SH-SY5Y (cell line): ENCODE measurements around the gene NPR3.

Source experiments
- GATA2 ChIP-seq: IDR thresholded peaks from 2 replicates; pipeline ENCODE4 v1.6.1; 2011; ENCODE audit warnings: mild to moderate bottlenecking, low read depth, low read length
- GATA3 ChIP-seq: IDR thresholded peaks from 2 replicates; pipeline ENCODE4 v1.6.1; 2011; ENCODE audit warnings: low read depth, mild to moderate bottlenecking, low read length, moderate library complexity

The NPR3 gene

DNA sequence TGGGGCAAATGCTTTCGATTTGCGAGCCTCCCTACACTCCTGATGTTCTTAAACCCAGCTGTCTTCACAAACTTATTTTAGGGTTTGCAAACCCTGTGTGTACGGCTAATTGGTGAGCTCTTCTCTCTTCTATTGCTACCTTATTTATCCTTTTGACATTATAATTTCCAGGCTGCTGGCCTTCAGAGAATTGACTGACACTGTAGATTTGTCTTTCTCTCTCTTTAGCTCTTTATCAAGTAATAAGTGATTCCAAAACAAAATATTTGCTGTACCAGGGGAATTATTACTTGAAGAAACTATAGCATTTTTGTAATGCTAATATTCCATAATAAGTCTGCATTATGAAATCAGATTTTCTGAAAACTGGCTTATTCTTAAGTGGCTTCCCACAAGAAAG is 92.5 kb downstream of the NPR3 start:
- no peak for TF ChIP-seq GATA3
- no peak for TF ChIP-seq GATA2

DNA sequence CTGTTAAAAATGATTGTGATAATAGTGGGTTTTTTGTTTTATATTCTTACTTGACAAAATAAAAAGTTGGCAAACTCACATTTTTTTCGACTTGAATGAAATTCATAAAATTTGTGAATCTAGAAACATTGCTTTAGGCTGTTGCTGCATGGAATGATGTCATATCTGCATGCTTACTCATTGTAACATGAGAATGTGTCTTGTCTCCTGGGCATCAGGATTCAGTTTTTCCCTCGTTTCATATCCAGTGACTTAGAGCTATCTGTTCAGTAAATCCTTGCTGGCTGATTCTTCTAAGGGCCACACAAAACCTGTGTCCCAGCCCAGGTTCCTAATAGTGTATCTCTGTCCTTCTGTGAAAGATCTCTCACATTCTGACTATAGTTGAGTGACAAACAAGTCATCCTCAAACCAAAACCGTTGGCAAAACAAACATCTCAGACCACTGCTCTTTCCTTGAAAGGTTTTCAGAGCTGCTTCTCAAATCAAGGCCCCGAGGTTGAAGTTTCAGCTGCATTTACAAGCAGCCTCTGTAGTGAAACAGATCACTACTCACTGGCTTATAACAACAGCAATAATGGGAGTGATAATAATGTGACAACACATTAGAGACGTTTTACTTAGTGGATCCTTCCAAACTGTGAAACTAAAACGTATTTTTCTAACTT is 95.0 kb downstream of the NPR3 start:
- TF ChIP-seq GATA2 (no peak), GATA3 (no peak)

DNA sequence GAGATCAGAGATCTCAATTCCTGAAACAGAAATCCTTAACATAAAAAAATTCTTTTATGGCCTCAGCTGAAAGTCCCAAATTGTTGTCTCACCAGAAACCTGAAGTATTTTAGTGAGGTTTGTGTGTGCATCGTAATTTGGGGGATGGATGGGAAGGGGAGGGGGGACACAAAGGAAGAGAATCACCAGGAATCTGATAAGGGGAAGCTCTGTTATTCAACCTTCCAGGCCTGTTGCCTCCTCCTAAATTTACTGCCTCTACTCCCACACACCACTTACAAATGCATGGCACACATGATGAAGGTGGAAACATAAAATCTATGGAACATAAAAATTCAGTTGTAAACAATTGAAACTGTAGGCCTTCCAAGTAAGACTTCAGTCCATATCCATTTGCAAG is 97.7 kb downstream of the NPR3 start:
- TF ChIP-seq GATA2 (no peak), GATA3 (no peak)

DNA sequence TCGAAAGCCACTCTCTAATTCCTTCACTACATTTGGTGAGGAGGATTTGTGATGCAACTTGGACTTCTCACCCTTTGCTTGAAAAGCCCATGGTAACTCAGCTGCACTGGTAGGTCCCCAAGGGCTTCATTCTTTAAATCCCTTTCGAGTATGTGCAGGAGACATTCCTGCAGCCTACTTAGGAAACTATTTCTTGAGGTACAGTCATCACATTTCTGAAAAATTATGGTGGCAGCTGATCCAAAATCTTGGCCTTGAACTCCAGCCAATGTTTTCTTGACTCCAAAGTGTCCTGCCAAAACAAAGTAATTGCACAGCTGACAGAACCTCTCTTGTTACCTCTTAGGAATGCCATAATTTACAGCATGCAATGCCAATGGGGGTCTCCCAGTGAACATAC is 99.7 kb downstream of the NPR3 start:
- no peak for TF ChIP-seq GATA2
- TF ChIP-seq GATA3: no peak

DNA sequence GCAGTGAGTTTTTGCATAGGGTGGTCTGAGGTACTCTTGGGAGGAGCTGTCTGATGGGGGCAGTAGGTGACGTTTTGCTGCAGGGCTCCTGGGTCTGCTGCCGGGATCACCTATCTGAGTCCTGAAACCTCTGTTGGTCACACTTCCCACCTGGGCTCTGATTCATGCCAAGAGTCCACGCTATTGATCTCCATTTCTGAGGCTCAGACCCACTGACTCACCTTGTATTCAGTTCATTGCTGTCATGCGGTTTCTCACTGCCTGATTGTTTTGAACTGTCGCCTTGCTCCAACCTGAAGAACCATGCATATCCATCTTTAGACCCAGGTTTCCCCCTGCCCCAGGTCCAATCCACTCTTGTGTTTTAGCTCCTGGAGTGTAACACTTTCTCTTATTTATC is 101.3 kb downstream of the NPR3 start:
- TF ChIP-seq GATA2: no peak

DNA sequence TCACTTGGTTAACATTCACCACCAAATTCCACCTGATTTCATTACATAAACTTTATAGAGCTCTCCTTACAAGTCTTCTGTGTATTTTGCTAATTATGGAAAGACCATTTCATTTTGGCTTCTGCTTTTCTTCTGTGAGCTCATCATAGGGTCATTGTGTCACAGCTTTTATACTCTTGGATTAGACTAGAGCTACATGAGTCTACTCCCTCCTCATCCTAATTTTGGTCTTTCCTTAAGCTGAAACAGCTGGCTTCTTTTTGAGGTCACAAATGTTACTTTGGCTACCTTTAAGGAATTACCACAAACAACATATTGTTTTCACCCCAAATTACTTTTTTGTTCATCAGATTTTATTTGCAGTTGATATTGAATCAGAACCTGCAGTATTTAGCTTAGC is 103.0 kb downstream of the NPR3 start:
- TF ChIP-seq GATA2 (no peak), GATA3 (no peak)

DNA sequence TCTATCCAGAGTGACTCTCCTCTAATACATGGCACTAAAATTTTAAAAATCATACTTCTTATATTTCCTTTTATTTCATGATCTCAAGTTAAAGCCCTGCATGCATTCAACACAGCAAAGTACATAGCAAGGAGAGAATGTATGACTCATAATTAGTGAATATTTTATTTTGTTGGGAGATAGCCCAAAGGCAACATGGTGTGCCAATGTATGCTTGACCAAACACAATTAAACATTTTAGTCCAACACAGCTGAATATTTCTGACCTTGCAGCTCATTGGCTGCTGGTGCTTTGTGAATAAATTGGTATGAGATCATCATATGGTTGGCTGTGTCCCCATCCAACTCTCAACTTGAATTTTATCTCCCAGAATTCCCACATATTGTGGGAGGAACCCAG is 103.5 kb downstream of the NPR3 start:
- no peak for TF ChIP-seq GATA2
- TF ChIP-seq GATA3: no peak

DNA sequence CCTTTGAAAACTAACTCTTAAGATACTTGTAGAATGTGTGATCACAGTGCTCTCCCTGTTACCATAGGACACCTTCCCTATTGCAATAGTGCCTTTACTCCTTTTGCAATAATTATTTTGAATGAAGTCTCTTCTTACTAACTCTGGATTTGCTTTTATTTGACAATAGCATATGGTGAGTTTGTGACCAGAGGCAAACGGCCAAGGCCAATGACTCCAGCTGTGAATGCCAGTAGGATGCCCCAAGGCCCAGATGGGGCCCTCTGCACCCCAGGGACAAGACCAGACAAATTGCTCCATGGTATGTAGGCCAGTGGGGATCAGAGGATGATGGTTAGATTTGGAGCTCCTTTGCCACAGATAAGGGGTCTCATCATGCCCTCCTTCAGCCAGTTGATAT is 116.9 kb downstream of the NPR3 start:
- TF ChIP-seq GATA3 (no peak), GATA2 (no peak)

DNA sequence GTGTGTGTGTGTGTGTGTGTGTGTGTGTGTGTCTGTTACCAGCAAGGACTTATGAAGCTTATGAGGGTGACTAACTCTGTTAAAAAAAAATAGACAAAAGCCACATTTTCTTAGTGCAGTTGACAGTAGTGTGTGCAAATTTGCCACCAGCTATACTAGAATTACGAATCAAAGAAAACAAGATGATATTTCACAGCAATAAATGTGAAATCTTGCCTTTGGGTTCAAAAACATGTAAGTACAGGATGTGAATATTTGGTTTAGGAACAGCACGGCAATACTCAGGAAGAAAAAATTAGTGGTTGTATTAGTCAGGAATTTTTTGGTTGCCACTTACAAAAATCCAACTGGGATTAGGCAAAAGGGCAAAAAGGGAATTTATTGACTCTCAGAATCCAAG is 117.4 kb downstream of the NPR3 start:
- TF ChIP-seq GATA3: no peak
- TF ChIP-seq GATA2: no peak

DNA sequence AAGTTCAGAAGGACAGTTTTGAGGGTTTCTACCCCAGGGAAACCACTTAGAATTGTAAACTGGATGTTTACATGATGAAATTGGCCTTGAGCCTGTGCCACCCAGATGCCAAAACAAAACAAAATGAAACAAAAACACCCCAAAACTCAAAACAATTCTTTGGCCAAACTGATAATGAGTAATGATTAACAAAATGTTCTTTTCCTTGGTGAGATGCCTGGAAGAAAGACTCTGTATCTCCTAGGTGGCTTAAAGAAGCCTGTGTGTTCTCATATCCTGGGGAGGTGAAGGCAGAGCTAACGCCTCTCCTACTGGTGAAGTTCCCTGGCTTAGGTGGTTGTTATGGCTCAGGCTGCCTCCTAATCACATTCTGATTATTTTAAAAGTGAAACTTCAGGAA is 120.5 kb downstream of the NPR3 start:
- TF ChIP-seq GATA2 (no peak), GATA3 (no peak)

DNA sequence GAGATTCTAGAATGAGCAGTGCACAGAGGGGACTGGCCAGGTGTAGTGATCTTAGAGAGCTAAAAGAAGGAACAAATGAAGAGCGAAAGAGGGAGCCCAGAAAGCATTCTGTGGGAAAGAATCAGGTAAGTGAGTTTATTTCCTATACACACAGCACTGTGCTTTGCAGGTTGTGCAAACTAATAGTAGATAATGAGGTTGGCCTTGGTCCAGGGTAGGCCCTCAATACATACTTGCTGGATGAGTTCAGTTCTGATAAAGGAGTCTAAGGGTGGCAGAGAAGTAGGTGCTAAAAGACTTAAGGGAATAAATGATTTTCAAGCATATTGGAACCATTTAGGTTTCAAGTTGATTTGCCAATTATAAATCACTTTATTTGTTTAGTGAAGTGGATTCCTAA is 122.0 kb downstream of the NPR3 start:
- TF ChIP-seq GATA3 (no peak), GATA2 (no peak)

DNA sequence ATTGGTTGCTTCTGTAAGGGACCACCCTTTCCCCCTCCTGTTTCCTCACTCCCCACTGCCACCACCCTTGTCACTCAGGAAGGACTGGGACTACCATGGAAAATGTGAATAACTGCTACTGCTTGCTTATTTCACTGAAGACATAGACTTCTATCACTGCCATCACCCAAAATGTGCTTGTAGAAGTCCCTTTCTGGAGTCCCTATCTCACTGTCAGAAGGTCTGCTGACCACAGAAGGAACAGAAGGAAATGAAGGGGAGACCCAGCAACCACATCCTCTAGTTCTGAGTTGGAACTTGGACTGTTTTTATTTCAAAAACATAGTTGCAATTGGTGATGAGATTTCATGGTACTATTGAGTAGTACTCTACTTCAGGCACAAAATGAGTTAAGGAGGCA is 122.5 kb downstream of the NPR3 start:
- no peak for TF ChIP-seq GATA3
- no peak for TF ChIP-seq GATA2

DNA sequence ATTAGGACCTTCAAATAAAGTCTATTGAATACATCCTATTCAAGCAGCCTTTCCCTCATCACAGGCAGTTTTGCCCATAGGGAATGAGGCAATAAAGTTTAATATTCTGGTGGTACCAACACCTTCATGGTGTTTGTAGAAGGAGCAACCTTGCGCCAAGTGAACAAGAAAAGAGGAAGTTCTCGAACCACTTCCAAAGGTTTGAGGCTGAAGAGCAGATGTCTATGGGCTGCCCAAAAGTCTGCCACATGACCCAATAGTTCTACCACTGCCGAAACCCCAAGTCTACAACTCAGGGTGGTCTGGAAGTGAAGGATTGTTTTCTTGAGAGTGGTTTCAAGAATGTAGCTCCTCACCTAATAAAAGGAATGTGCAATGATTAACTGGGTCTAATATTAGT is 123.1 kb downstream of the NPR3 start:
- TF ChIP-seq GATA3: no peak
- TF ChIP-seq GATA2: no peak

DNA sequence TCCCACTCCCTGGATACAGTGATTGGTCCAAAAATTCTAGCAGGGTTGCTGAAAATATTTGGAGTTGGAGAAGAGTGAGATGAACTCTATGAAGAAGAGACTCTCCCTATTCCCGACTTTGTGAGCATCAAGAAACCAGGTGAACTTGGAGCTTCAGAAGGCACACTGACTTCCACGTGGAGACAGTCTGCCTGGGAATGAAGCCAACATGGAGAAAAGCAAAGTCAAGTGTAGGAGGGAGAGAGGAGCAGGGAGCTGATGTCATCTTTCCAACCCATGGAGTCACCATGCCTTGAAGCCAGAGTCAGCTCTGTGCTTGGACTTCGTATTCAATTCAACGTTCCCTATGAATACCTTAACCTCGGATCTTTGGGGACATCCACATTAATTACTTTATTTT is 125.1 kb downstream of the NPR3 start:
- no peak for TF ChIP-seq GATA3
- no peak for TF ChIP-seq GATA2

DNA sequence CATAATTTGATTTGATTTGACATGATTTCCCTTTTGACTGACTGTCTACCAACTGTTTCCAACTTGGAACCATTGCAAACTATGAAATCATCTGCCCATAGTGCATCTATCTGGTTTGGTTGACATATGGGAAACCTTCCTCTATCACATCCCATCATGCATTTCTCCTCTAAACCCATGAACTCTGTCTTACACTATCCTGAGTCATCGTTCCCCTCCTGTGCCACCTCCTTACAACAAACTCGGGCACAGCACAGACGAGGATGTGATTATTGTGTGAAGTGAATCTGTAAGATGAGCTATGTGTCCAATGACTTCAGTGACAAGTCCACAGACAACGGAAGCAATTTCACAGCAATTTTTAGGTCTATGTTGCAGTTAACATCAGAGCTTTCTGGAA is 126.1 kb downstream of the NPR3 start:
- TF ChIP-seq GATA3 (no peak), GATA2 (no peak)

DNA sequence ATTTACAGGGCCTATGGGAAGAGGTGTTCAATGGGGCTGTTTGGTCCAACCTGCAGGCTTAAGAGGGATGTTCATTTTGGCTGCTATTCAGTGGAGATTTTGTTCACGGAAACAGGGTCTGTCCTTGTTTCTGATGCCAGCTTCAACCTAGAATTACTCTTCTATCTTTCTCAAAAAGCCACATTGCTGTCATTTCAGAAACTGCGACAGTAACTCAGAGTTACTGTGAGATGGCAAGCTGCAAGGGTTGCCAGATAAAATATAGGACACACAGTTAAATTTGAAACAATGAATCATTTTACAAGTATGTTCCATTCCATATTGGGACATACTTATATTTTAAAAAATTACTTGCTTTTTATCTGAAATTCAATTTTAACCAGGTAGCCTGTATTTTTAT is 128.0 kb downstream of the NPR3 start:
- TF ChIP-seq GATA3 (no peak), GATA2 (no peak)
